HEK293T (cell line): ENCODE data around the gene TESK2.

Source experiments
- CTCF ChIA-PET: fragments of 350-600 bp; formaldehyde crosslinking; extraction: SDS; loops from one replicate; lab custom pipeline; 2021; ENCODE audit warnings: antibody characterized with exemption, inconsistent platforms; lab: Yijun Ruan, JAX
- POLR2A ChIA-PET: fragments of 350-600 bp; formaldehyde crosslinking; extraction: SDS; loops from one replicate; lab custom pipeline; 2020; ENCODE audit warnings: antibody characterized with exemption, inconsistent platforms; lab: Yijun Ruan, JAX
- DNase-seq: peaks from one replicate; pipeline ENCODE4 v3.0.0; 2012; ENCODE audit warnings: mixed read lengths; ENCODE audit errors: extremely low spot score
- ARNT ChIP-seq: fragments of 450-650 bp; IDR thresholded peaks from 2 replicates; pipeline ENCODE4 v1.6.1; 2017; ENCODE audit warnings: mild to moderate bottlenecking
- BHLHE40 ChIP-seq: fragments of 450-650 bp; IDR thresholded peaks from 2 replicates; pipeline ENCODE4 v1.6.1; 2016; ENCODE audit warnings: mild to moderate bottlenecking, moderate library complexity, borderline replicate concordance
- CTBP1 ChIP-seq: fragments of 450-650 bp; IDR thresholded peaks from 2 replicates; pipeline ENCODE4 v1.6.1; 2016; ENCODE audit warnings: borderline replicate concordance
- ELF4 ChIP-seq: fragments of 450-650 bp; IDR thresholded peaks from 2 replicates; pipeline ENCODE4 v1.6.1; 2017; ENCODE audit warnings: antibody characterized with exemption
- FOXA1 ChIP-seq: fragments of 450-650 bp; IDR thresholded peaks from 2 replicates; pipeline ENCODE4 v1.6.1; 2016; ENCODE audit warnings: mild to moderate bottlenecking
- FOXK2 ChIP-seq: fragments of 450-650 bp; IDR thresholded peaks from 2 replicates; pipeline ENCODE4 v1.6.1; 2016; ENCODE audit warnings: mild to moderate bottlenecking
- FOXM1 ChIP-seq: fragments of 450-650 bp; IDR thresholded peaks from 2 replicates; pipeline ENCODE4 v1.6.1; 2017; ENCODE audit warnings: mild to moderate bottlenecking, borderline replicate concordance
- HDGF ChIP-seq: fragments of 450-650 bp; IDR thresholded peaks from 2 replicates; pipeline ENCODE4 v1.6.1; 2017; ENCODE audit warnings: antibody characterized with exemption, borderline replicate concordance
- L3MBTL2 ChIP-seq: fragments of 450-650 bp; conservative IDR thresholded peaks from 2 replicates; pipeline ENCODE4 v1.6.1; 2016; ENCODE audit warnings: mild to moderate bottlenecking
- LEF1 ChIP-seq: fragments of 450-650 bp; IDR thresholded peaks from 2 replicates; pipeline ENCODE4 v1.6.1; 2017; ENCODE audit warnings: mild to moderate bottlenecking, borderline replicate concordance
- NFRKB ChIP-seq: fragments of 450-650 bp; IDR thresholded peaks from 2 replicates; pipeline ENCODE4 v1.6.1; 2016; ENCODE audit warnings: mild to moderate bottlenecking, moderate library complexity
- SP1 ChIP-seq: fragments of 450-650 bp; IDR thresholded peaks from 2 replicates; pipeline ENCODE4 v1.6.1; 2017
- SUZ12 ChIP-seq: fragments of 450-650 bp; IDR thresholded peaks from 2 replicates; pipeline ENCODE4 v1.6.1; 2016; ENCODE audit warnings: mild to moderate bottlenecking
- TARDBP ChIP-seq: fragments of 450-650 bp; IDR thresholded peaks from 2 replicates; pipeline ENCODE4 v1.6.1; 2016
- ZNF384 ChIP-seq: fragments of 450-650 bp; IDR thresholded peaks from 2 replicates; pipeline ENCODE4 v1.6.1; 2016
- TF ChIP-seq, protein P1 (sequence below): fragments of 450-650 bp; IDR thresholded peaks from 2 replicates; pipeline ENCODE4 v1.6.1; 2016

Gene TESK2

DNA sequence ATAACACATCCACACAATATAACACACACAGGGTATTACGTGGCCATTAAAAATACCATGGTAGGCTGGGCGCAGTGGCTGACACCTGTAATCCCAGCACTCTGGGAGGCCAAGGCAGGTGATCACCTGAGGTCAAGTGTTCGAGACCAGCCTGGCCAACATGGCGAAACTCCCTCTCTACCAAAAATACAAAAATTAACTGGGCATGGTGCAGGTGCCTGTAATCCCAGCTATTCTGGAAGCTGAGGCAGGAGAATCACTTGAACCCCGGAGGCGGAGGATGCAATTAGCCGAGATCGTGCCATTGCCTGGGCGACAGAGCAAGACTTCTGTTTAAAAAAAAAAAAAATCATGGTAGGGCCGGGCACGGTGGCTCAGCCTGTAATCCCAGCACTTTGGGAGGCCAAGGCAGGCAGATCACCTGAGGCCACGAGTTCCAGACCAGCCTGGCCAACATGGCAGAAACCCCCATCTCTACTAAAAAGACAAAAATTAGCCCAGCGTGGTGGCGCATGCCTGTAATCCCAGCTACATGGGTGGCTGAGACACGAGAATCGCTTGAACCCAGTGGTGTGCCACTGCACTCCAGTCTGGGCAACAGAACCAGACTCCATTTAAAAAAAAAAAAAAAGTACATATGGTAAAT, 188.3 kb downstream of the TESK2 start:
- TF ChIP-seq ARNT (no peak), FOXA1 (no peak), ELF4 (no peak), NFRKB (no peak), ZNF384 (no peak), FOXM1 (no peak), FOXK2 (no peak)
- TF ChIP-seq, protein P1, sequence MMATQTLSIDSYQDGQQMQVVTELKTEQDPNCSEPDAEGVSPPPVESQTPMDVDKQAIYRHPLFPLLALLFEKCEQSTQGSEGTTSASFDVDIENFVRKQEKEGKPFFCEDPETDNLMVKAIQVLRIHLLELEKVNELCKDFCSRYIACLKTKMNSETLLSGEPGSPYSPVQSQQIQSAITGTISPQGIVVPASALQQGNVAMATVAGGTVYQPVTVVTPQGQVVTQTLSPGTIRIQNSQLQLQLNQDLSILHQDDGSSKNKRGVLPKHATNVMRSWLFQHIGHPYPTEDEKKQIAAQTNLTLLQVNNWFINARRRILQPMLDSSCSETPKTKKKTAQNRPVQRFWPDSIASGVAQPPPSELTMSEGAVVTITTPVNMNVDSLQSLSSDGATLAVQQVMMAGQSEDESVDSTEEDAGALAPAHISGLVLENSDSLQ, result no peak
- ChIA-PET CTCF (interaction anchor here (0.5 to 7.9 kb wide), 5 partner anchors 108 to 471 kb away, joined by 3 to 139 read pairs (median 3); partner anchors contain the start of genes HECTD3 and UROD), POLR2A (interaction anchor here (0.7 to 6.9 kb wide), 18 partner anchors 9 to 581 kb away, joined by 3 to 154 read pairs (median 6); partner anchors contain the start of genes BEST4, CCDC163, HECTD3 and MMACHC)
- no peak for DNase-seq

DNA sequence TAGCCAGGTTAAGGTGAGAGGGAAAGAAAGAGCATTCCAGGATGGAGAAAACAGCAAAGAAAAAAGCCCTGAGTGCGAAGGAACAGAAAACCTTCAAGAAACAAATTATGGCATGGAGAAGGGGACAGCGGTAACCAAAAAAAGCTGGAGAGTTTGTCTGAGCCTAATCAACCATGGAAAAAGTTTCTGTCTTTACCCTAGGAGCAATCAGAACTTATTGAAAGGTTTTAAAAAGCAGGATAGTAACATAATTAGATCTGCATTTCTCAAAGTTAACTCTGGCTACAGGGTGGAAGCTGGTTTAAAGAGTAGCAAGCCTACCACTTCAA, 190.3 kb downstream of the TESK2 start:
- CTCF ChIA-PET, result interaction anchor here (0.5 to 7.9 kb wide), 4 partner anchors 18 to 571 kb away, joined by 3 to 139 read pairs (median 4); partner anchors contain the start of genes HECTD3 and UROD
- POLR2A ChIA-PET, result interaction anchor here (1.1 to 6.9 kb wide), 3 partner anchors 39 to 579 kb away, joined by 3 to 154 read pairs (median 5); partner anchors contain the start of genes HECTD3, MUTYH, TOE1 and UROD
- TF ChIP-seq L3MBTL2 (no peak), FOXA1 (no peak)
- TF ChIP-seq, protein P1, result no peak
- no peak for DNase-seq

DNA sequence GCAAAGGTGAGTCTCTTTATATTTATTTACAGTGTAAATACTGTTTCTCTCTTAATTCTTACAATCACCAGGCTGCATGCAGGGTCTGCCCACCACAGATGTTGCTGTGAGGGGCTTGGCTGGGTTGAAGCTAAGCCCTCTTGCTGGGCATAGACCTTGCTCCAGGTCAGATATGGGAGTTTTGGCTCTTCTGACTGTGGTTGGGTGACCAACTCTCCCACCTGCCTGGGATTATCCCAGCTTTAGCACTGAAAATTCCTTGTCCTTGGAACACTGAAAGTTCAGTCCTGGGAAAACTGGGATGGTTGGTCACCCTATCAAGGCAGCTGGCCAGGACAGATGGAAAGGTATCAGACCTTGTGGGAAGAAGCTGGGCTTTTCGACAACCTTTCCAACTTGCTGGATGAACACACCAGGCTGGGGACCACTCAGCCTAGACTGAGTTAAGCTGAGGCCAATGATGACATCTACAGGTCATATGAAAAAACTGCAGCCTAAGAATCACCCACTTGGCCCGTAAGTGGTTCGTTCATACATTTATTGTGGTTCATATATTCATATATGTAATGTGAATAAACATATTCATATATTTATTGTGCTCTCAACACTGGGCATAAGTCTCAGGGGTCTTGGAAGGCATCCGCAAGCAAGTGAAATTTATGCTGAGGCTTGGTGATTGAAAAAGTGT, 190.8 kb downstream of the TESK2 start:
- DNase-seq, result peak; percentile 68
- TF ChIP-seq CTBP1 (no peak), FOXK2 (no peak), FOXA1 (no peak), ZNF384 (no peak), NFRKB (no peak), SUZ12 (no peak)
- ChIA-PET POLR2A (interaction anchor here (1.1 to 6.9 kb wide), 3 partner anchors 40 to 578 kb away, joined by 3 to 154 read pairs (median 5); partner anchors contain the start of genes HECTD3, MUTYH, TOE1 and UROD), CTCF (interaction anchor here (0.5 to 7.9 kb wide), 6 partner anchors 18 to 285 kb away, joined by 3 to 139 read pairs (median 4); partner anchors contain the start of genes HECTD3 and UROD)

DNA sequence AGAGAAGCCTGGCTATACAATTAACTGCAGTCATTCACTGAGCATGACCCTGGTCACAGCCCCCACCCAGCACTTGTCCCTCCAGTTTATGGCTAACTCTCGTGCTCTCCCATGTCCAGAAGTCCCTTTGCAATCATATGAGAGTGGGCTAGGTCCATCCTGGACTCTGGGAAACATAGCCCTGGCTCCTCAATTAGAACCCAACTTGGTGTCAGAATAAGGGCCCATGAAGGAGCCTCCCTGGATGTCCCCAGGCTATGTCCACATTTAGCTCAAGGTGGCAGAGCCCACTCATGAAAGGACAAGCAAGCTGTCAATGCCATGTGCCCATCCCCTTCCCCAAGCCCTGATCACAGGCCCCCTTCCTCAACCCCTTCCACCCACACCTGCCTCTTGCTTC, 191.7 kb downstream of the TESK2 start:
- TF ChIP-seq FOXM1, result no peak
- no peak for TF ChIP-seq FOXA1
- no peak for TF ChIP-seq ZNF384
- no peak for TF ChIP-seq L3MBTL2
- TF ChIP-seq NFRKB, result no peak
- TF ChIP-seq BHLHE40, result no peak
- no peak for TF ChIP-seq ARNT
- TF ChIP-seq, protein P1, result no peak
- no peak for TF ChIP-seq SUZ12
- TF ChIP-seq CTBP1, result no peak
- no peak for TF ChIP-seq SP1
- TF ChIP-seq FOXK2, result no peak
- no peak for TF ChIP-seq HDGF
- TF ChIP-seq ELF4, result no peak
- no peak for TF ChIP-seq TARDBP
- TF ChIP-seq LEF1, result no peak
- DNase-seq, result no peak
- CTCF ChIA-PET, result interaction anchor here (0.8 to 7.9 kb wide), 4 partner anchors 17 to 284 kb away, joined by 3 to 139 read pairs (median 4); partner anchors contain the start of genes HECTD3 and UROD
- POLR2A ChIA-PET, result interaction anchor here (0.9 to 6.9 kb wide), 2 partner anchors 281 to 287 kb away, joined by 3 to 154 read pairs; partner anchors contain the start of genes HECTD3 and UROD

DNA sequence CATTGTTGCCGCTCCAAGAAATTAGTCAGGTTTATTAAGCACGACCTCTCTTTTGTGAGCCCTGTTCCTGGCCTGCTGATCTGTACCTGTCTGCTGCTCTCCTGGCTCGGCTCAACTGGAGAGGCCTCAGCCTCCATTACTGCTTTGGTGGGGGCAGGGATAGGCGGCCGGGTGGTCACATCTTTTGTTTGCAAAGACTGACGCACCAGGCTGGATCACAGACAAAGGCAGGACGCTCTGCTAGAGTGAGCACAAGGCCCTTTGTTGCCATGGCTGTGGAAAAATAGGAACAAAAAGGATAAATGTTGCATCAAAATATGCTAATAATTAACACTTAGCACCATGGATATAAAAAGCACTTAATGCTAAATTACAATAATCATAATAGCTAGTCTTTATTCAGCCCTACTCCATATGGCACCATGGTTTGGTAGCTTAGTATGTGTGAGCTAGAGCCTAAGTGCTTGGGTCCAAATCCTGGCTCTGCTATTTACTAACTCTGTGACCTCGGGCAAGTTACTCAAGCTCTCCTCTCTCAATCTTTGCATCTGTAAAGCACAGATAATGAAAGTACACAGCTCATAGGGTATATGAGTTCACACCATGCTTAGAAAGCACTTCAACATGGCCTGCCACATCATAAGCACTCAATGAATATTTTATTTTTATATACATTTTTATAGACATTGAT, 193.2 kb downstream of the TESK2 start:
- DNase-seq, result no peak
- ChIA-PET CTCF (interaction anchor here (7.9 kb wide), 1 partner anchor 283 kb away, joined by 139 read pairs; the partner anchor contains the start of genes HECTD3 and UROD), POLR2A (interaction anchor here (1.1 to 6.9 kb wide), 4 partner anchors 42 to 522 kb away, joined by 3 to 154 read pairs (median 6); partner anchors contain the start of genes HECTD3, MUTYH, RPS8 and TOE1)
- no peak for TF ChIP-seq SUZ12
- no peak for TF ChIP-seq ELF4
- no peak for TF ChIP-seq BHLHE40
